D721Med (cell line): ENCODE measurements around the gene CPLX4.

Experiments used
- DNase-seq: peaks from one replicate; pipeline ENCODE4 v3.0.0; 2011; ENCODE audit warnings: low spot score; ENCODE audit not compliant: insufficient read length
- FAIRE-seq: peaks from 2 replicates; lab custom pipeline; 2011; peaks lifted over from hg19 to GRCh38; lab: Jason Lieb, UNC
- CTCF ChIP-seq: IDR thresholded peaks from 2 replicates; pipeline ENCODE4 v1.5.1; 2012; ENCODE audit warnings: mild to moderate bottlenecking, control low read depth; ENCODE audit not compliant: insufficient read depth; ENCODE audit errors: missing control alignments

The CPLX4 gene

DNA sequence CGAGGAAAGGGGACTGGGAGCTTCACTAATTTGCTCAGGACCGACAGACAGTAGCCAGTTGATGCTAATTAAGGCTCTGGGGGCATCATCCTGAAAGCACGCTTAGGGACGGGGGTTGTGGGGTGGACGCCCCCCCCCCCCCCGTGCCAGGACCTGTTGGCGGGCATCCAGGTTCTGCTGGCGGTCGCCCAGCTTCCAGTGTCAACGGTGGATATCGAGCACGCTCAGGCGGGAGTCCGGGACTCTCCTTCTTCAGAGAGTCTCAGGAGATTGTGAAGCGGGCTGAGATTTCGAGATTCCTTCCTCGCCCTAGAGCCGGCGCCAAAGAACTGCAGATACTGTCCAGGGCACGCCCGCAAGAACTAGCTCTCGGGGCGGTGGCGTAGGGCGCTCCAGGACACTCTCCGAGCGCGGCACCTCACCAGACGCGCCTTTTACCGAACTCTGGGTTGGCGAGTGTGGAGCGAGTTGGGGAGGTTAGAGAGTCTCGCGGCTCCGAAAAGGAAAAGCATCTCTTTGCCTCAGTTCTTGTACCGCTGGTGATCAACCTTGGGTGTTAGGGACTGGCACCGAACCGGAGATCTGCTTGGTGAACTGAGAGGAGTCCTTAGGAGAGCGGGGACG, 50.8 kb downstream of the CPLX4 start:
- FAIRE-seq, result no peak
- peak; percentile 55 for DNase-seq
- TF ChIP-seq CTCF, result no peak

GRCh38 chr18:59266886-59267502, 51.5 kb downstream of the CPLX4 start:
- FAIRE-seq (peak; percentile 75), DNase-seq (no peak)
- TF ChIP-seq CTCF, result no peak

DNA sequence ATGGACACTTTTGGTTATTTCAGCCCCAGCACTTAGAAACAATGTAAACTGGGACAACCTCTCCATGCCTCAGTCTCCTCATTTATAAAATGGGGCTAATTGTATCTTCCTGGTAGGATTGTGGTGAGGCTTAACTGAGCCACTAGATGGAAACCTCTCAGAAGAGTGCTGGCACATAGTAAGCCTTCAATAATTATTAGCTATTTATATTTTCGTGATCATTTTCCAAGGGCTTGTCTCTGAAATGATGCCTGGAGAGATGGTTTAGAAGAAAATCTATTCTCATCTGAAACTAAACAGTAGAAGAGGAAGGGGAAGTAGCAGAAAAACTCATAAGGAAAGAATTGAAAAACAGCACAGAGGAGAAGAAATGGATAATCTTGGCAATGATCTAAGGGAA, 52.0 kb downstream of the CPLX4 start:
- TF ChIP-seq CTCF, result no peak
- FAIRE-seq (peak; percentile 95), DNase-seq (no peak)

GRCh38 chr18:59265974-59266369, 52.5 kb downstream of the CPLX4 start:
- no peak for FAIRE-seq
- no peak for TF ChIP-seq CTCF
- peak; percentile 54 for DNase-seq

- FAIRE-seq, result peak; percentile 6
- DNase-seq, result peak; percentile 94
Measured at GRCh38 chr18:59265246-59265973, 53.0 kb downstream of the CPLX4 start.

GRCh38 chr18:59264651-59265245, 53.7 kb downstream of the CPLX4 start:
- FAIRE-seq, result no peak
- TF ChIP-seq CTCF, result no peak
- DNase-seq, result peak; percentile 58

More at GRCh38 chr18:59265246-59265973, 53.0 kb downstream of the CPLX4 start:
- no peak for TF ChIP-seq CTCF
